Muscle of leg (tissue), 11 donors: ENCODE data around the gene ABCA13. TPM values are rescaled to one million over a fixed set of nuclear protein-coding genes. Genes with fewer than 3 reads are reported as not detected.
"Not testable (repeated sequence)": the region's sequence is repeated elsewhere in the genome, so short reads cannot be mapped to it uniquely, and the experiment has no call there.

ENCODE experiments used
- DNase-seq: peaks from one replicate; pipeline ENCODE4 v3.0.0; 2013
- H3K27ac ChIP-seq: one replicate; pipeline ENCODE4 v1.5.1; 2013; ENCODE audit warnings: mild to moderate bottlenecking, low read length, control low read depth
- H3K27me3 ChIP-seq: one replicate; pipeline ENCODE4 v1.6.1; 2013; ENCODE audit warnings: low read length; ENCODE audit not compliant: control insufficient read depth, insufficient read depth
- H3K36me3 ChIP-seq: one replicate; pipeline ENCODE4 v1.6.1; 2013; ENCODE audit warnings: low read length; ENCODE audit not compliant: control insufficient read depth, insufficient read depth
- H3K4me1 ChIP-seq: one replicate; pipeline ENCODE4 v1.6.1; 2013; ENCODE audit warnings: low read length; ENCODE audit not compliant: control insufficient read depth, insufficient read depth
- H3K4me3 ChIP-seq: one replicate; pipeline ENCODE4 v1.5.1; 2013; ENCODE audit warnings: low read length, control low read depth
- H3K9me3 ChIP-seq: replicated peaks from 2 replicates; pipeline ENCODE4 v1.6.1; 2013; ENCODE audit warnings: low read depth, low read length; ENCODE audit not compliant: control insufficient read depth
- WGBS: methylation state at CpG from one replicate; pipeline ENCODE4 v1.1.5; 2013; ENCODE audit warnings: missing lambda C conversion rate; ENCODE audit not compliant: insufficient coverage; 5-methylcytosine and 5-hydroxymethylcytosine counted together
- polyA plus RNA-seq, 8 donors: library from polyadenylated mRNA; unstranded; fragments of 120-200 nt; gene quantifications; one replicate each; pipeline versions ENCODE4 v1.2.1 to v1.2.3, GENCODE V29; 2013; ENCODE audit warnings: inconsistent platforms in 1 of 8, low replicate concordance in 1 of 8; ENCODE audit not compliant: insufficient read length in 8 of 8, insufficient read depth in 1 of 8
- total RNA-seq: library from RNA; stranded (reverse); fragments of 120-200 nt; gene quantifications from one replicate; pipeline ENCODE4 v1.2.4, GENCODE V29; 2013

Gene ABCA13
- total and polyA plus RNA-seq, 9 donors = 0.04 to 0.13 (median 0.08) TPM

DNA sequence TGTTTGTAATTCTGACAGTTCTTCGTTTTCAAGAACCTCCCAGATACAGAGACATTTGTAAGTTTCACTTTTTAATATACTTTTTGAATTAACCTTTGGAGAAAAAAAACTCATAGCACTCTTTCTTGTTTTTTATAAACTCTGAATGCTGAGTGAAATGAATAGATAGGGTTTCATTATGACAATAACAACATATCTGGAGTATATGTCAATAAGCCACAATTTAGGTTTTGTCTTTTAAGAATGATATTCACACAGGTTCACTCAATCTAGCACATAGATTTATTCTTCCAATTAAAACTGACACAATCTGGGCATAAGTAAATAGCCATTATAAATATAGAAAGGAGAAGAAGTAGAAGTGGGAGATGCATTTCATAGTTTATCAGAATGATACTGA is 21.7 kb downstream of the ABCA13 start:
- H3K36me3 ChIP-seq = no peaks in the 10 kb centered on the region
- no peak overlapping the region for H3K4me3 ChIP-seq
- WGBS = no CpG with 5 or more reads among the region's 1 CpG
- no peak for DNase-seq
- no peak overlapping the region for H3K27ac ChIP-seq
- no peaks in the 10 kb centered on the region for H3K4me1 ChIP-seq
- H3K9me3 ChIP-seq = no peaks in the 10 kb centered on the region
- H3K27me3 ChIP-seq = no peaks in the 10 kb centered on the region

DNA sequence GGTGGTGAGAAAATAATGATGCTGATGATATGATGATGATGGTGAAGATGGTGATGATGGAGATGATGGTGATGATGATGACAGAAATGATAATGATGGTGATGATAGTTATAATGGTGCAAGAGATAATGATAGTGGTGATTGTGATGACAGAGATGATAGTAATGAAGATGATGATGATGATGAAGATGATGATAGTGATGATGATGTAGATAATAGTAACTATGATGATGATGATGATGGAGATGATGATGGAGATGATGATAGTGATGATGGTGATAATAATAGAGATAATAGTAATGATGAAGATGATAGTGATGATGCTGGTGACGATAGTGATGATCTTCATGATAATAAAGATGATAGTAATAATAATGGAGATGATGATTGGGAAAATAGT is 22.2 kb downstream of the ABCA13 start:
- no peaks in the 10 kb centered on the region for H3K36me3 ChIP-seq
- WGBS = 0% methylated on average over 1 of the region's 1 CpG
- no peak for DNase-seq
- H3K27ac ChIP-seq = no peak overlapping the region
- no peak overlapping the region for H3K4me3 ChIP-seq
- no peaks in the 10 kb centered on the region for H3K27me3 ChIP-seq
- H3K4me1 ChIP-seq = no peaks in the 10 kb centered on the region
- H3K9me3 ChIP-seq = no peaks in the 10 kb centered on the region

DNA sequence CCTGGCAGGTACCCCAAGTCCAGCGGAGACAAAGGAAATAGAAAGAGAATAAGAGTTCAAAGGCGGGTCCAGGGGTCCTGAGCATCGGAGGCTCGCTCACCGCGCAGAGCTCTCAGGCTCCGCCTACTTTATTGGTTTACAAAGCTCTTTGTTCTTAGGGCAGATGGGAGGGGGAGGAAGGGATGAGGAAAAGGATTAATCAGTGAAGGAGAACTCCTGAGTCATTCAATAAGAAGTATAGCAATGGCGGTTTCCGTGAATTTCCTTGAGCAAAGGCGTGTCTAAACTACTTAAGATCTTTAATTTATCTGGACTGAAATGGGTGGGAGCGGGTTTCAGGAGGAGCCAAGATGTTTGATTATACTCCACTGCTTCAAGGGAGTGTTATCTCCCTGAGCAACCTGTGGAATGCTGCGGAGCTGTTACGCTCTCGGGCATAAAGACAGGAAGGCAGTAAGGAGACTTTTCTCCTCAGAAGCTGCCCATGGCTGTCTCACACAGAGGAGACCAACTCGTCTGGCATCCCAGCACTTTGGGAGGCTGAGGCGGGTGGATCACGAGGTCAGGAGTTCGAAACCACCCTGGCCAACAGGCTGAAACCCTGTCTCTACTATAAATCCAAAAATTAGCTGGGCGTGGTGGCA is 29.8 kb downstream of the ABCA13 start:
- WGBS = 76% methylated on average over 12 of the region's 19 CpGs

DNA sequence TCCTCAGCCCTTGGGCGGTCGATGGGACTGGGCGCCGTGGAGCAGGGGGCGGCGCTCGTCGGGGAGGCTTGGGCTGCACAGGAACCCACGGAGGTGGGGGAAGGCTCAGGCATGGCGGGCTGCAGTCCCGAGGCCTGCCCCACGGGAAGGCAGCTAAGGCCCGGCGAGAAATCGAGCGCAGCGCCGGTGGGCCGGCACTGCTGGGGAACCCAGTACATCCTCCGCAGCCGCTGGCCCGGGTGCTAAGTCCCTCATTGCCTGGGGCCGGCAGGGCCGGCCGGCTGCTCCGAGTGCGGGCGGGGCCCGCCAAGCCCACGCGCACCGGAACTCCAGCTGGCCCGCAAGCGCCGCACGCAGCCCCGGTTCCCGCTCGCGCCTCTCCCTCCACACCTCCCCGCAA is 31.7 kb downstream of the ABCA13 start:
- not testable (repeated sequence) for H3K36me3 ChIP-seq, H3K4me3 ChIP-seq, H3K27ac ChIP-seq, H3K9me3 ChIP-seq, H3K27me3 ChIP-seq, H3K4me1 ChIP-seq, DNase-seq
- WGBS = 73% methylated on average over 8 of the region's 41 CpGs

More for the DNA sequence above, 29.8 kb downstream of the ABCA13 start:
- not testable (repeated sequence) for DNase-seq, H3K27me3 ChIP-seq, H3K27ac ChIP-seq, H3K4me3 ChIP-seq, H3K4me1 ChIP-seq, H3K36me3 ChIP-seq, H3K9me3 ChIP-seq

DNA sequence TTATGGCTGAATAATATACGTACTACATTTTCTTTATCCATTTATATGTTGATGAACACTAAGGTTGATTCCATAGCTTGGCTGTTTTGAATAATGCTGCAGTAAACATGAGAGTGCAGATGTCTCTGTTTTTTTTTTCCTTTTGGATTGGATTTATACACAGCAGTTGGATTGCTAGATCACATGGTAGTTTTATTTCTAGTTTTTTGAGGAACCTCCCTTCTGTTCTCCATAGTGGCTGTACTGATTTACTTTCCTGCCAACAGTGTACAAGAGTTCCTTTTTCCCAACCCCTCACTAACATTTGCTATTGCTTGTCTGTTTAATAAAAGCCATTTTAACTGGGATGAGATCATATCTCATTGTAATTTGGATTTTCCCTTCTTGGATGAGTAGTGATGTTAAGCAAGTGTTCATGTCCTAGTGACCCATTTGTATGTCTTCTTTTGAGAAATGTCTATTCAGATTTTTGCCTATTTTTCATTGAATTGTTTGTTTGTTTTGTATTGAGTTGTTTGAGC is 36.0 kb downstream of the ABCA13 start:
- Histone ChIP-seq H3K27ac (no peak overlapping the region), H3K4me1 (no peaks in the 10 kb centered on the region), H3K4me3 (no peak overlapping the region), H3K27me3 (no peaks in the 10 kb centered on the region), H3K36me3 (no peaks in the 10 kb centered on the region), H3K9me3 (peaks cover 2% of the 10 kb centered on the region)
- WGBS = no CpG with 5 or more reads among the region's 1 CpG
- DNase-seq = no peak

DNA sequence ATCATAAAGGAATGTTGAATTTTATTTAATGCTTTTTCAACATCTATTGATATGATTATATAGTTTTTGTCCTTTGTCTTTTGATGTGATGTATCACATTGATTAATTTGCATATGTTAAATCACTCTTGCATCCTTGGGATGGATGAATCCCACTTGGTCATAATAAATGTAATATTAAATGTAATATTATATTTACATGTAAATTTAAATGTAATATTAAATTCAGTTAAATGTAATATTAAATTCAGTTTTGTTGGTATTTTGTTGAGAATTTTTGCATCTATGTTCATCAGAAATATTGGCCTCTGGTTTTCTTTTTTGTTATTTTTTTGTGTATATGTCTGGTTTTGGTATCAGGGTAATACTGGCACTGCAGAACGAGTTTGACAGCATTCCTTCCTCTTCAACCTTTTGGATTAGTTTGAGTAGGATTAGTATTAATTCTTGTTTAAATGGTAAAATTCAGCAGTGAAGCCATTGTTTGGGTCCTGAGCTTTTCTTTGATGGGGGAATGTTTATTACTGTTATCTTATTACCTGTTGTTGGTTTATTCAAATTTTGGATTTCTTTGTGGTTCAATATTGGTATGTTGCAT is 37.8 kb downstream of the ABCA13 start:
- Histone ChIP-seq H3K9me3 (peaks cover 2% of the 10 kb centered on the region), H3K27ac (no peak overlapping the region), H3K4me3 (no peak overlapping the region), H3K27me3 (no peaks in the 10 kb centered on the region), H3K4me1 (no peaks in the 10 kb centered on the region), H3K36me3 (no peaks in the 10 kb centered on the region)
- no peak for DNase-seq
- WGBS = no CpG with 5 or more reads among the region's 1 CpG

DNA sequence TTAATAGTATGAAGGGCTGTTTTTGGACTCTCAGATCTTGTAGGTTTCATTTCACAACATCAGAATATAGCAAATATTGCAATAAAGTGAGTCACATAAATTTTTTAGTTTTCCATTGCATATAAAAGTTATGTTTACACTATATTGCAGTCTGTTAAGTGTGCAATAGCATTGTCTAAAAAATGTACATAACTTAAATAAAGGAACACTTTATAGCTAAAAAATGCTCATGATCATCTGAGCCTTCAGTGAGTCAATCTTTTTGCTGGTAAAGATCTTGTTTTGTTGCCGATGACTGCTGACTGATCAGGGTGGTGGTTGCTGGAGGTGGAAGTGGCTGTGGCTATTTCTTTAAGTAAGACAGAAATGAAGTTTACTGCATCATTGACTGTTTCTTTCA is 42.0 kb downstream of the ABCA13 start:
- Histone ChIP-seq H3K9me3 (peaks cover 2% of the 10 kb centered on the region), H3K4me1 (no peaks in the 10 kb centered on the region), H3K27ac (no peak overlapping the region), H3K36me3 (no peaks in the 10 kb centered on the region), H3K4me3 (no peak overlapping the region), H3K27me3 (no peaks in the 10 kb centered on the region)
- WGBS = 75% methylated on average over 1 of the region's 1 CpG
- no peak for DNase-seq

DNA sequence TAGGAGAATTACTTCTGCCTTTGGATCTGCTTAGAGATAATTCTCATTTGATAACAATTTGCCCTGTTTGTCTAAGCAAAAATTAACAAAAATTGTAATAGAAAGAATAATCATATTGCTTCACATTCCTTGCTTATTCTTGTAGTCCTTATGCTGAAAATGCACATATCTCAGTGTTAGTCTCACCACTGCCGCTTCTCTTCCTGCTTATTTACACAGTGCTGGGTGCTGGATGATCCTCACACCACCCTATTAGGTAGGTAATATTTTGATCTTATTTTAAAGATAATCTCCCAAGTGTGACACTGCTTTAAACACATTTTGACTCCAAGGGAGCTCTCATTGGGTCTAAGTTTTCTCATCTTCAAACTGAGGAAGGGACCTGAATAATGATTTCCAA is 46.0 kb downstream of the ABCA13 start:
- Histone ChIP-seq H3K27me3 (no peaks in the 10 kb centered on the region), H3K9me3 (no peaks in the 10 kb centered on the region), H3K36me3 (no peaks in the 10 kb centered on the region), H3K4me3 (no peak overlapping the region), H3K4me1 (no peaks in the 10 kb centered on the region), H3K27ac (no peak overlapping the region)
- no peak for DNase-seq
- WGBS = no CpG with 5 or more reads among the region's 1 CpG

DNA sequence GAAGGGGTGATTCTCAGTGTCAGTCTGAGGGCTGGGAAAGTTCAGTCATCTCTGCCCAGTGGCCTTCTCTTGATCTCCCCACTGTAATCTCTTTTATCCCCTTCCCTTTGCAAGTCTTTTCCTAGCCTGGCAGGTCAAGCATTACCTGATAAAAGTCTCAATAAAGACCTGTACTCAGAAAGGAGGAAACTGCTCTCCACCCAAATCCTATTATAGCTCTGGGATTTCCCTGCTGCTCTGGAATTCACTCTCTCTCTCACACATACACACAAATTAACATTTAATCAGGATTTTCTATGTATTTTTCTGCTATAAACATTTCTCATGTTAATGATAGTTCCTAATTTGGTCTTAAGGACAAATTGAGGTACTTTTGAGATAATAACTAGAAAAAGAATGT is 46.5 kb downstream of the ABCA13 start:
- DNase-seq = no peak
- H3K27ac ChIP-seq = no peak overlapping the region
- no peaks in the 10 kb centered on the region for H3K36me3 ChIP-seq
- H3K4me3 ChIP-seq = no peak overlapping the region
- no peaks in the 10 kb centered on the region for H3K9me3 ChIP-seq
- H3K4me1 ChIP-seq = no peaks in the 10 kb centered on the region
- no peaks in the 10 kb centered on the region for H3K27me3 ChIP-seq

DNA sequence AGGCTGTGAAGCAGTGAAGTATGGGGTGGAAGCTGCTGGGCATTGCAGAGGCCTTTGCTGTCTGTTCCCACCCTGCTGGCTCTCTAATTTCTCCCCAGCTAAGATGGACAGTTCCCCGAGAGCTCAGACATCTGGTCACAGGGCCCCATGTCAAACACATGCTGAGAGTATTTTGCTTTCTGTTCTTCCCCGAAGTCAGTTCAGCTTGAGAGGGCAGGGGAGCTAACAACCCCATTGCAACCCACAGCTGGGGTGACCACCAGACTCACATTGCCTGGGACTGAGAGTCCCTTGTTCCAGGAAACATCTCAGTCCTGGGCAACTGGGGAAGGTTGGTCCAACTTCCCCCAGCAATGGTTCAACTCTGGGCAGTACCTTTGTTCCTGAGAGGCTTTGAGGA is 52.8 kb downstream of the ABCA13 start:
- H3K36me3 ChIP-seq = no peaks in the 10 kb centered on the region
- DNase-seq = no peak

More for the DNA sequence above, 52.8 kb downstream of the ABCA13 start:
- no peak overlapping the region for H3K27ac ChIP-seq
- no peak overlapping the region for H3K4me3 ChIP-seq
- 0% methylated on average over 1 of the region's 2 CpGs for WGBS
- H3K27me3 ChIP-seq = no peaks in the 10 kb centered on the region
- H3K9me3 ChIP-seq = no peaks in the 10 kb centered on the region
- H3K4me1 ChIP-seq = no peaks in the 10 kb centered on the region
